Upper lobe of right lung (tissue), 1 donor: ENCODE data around the gene ZNF32. TPM values are rescaled to one million over a fixed set of nuclear protein-coding genes. Genes with fewer than 3 reads are reported as not detected.
"Not testable (repeated sequence)": the region's sequence is repeated elsewhere in the genome, so short reads cannot be mapped to it uniquely, and the experiment has no call there.

Experiments
- ATAC-seq: fragments of 200-7000 bp; cut with Tn5 transposase; one replicate; pipeline ENCODE4 v1.9.1; 2020; ENCODE audit warnings: mild to moderate bottlenecking, moderate library complexity
- DNase-seq: peaks from one replicate; pipeline ENCODE4 v3.0.0-alpha.2; 2020
- H3K27ac ChIP-seq: fragments of 200-600 bp; one replicate; pipeline ENCODE4 v1.8.0; 2022
- H3K27me3 ChIP-seq: fragments of 200-600 bp; one replicate; pipeline ENCODE4 v1.8.0; 2022; ENCODE audit warnings: mild to moderate bottlenecking
- H3K36me3 ChIP-seq: fragments of 200-600 bp; one replicate; pipeline ENCODE4 v1.8.0; 2022
- H3K4me1 ChIP-seq: fragments of 200-600 bp; one replicate; pipeline ENCODE4 v1.8.0; 2022
- H3K4me3 ChIP-seq: fragments of 200-600 bp; one replicate; pipeline ENCODE4 v1.8.0; 2022; ENCODE audit warnings: mild to moderate bottlenecking
- H3K9me3 ChIP-seq: fragments of 200-600 bp; one replicate; pipeline ENCODE4 v1.8.0; 2022
- CTCF ChIP-seq: fragments of 200-600 bp; IDR thresholded peaks from one replicate; pipeline ENCODE4 v1.8.0; 2022; ENCODE audit warnings: antibody characterized with exemption
- intact Hi-C: fragments of 100-400 bp; cut with DNase I; formaldehyde crosslinking; loops from one replicate; pipeline ENCODE4 v1.11.0; 2022
- total RNA-seq: library from RNA; stranded (reverse); fragmentation: NEBNext Ultra II Directional; extraction: Animal tissue kit (Norgen Biotek cat#: 25700); gene quantifications from one replicate; pipeline ENCODE4 v1.2.1, GENCODE V29; 2021
- donor health status: DM: no; HTN: yes; CAD: no; lungs with severe emphysema.

Gene ZNF32
- total RNA-seq, 1 donor from 2014 or later = 32.3 TPM

- ATAC-seq (no peak), DNase-seq (no peak)
- intact Hi-C loops = no loop called here
- no peaks in the 10 kb centered on the region for H3K9me3 ChIP-seq
- no peak for TF ChIP-seq CTCF
- no peaks in the 10 kb centered on the region for H3K4me1 ChIP-seq
- no peak overlapping the region for H3K4me3 ChIP-seq
- H3K27me3 ChIP-seq = no peaks in the 10 kb centered on the region
- H3K36me3 ChIP-seq = peaks cover 7% of the 10 kb centered on the region
- no peak overlapping the region for H3K27ac ChIP-seq
Observed at GRCh38 chr10:43610636-43611035, 38.0 kb downstream of the ZNF32 start.

- no peak for TF ChIP-seq CTCF
- no peak overlapping the region for H3K27ac ChIP-seq
- no peaks in the 10 kb centered on the region for H3K9me3 ChIP-seq
- no peak for ATAC-seq
- no peaks in the 10 kb centered on the region for H3K4me1 ChIP-seq
- intact Hi-C loops = no loop called here
- peak overlapping the region; percentile 97 for H3K4me3 ChIP-seq
- no peak for DNase-seq
- H3K27me3 ChIP-seq = no peaks in the 10 kb centered on the region
- peaks cover 7% of the 10 kb centered on the region for H3K36me3 ChIP-seq
Observed at GRCh38 chr10:43607199-43607573, 41.5 kb downstream of the ZNF32 start.

GRCh38 chr10:43606323-43607198 lies 42.1 kb downstream of the ZNF32 start, which contains the start of gene ZNF485:
Gene ZNF485 (plus strand): TSS chr10:43606438. CDS start chr10:43607051, 613 bp downstream.
- no peaks in the 10 kb centered on the region for H3K4me1 ChIP-seq
- H3K36me3 ChIP-seq = peaks cover 7% of the 10 kb centered on the region
- H3K27ac ChIP-seq = peak within 1 kb of the TSS; percentile 74
- H3K9me3 ChIP-seq = no peaks in the 10 kb centered on the region
- TF ChIP-seq CTCF = no peak
- ATAC-seq (peak; percentile 97), DNase-seq (peak; percentile 90)
- peak within 1 kb of the TSS; percentile 97 for H3K4me3 ChIP-seq
- intact Hi-C loops = no loop called here
- H3K27me3 ChIP-seq = no peaks in the 10 kb centered on the region

DNA sequence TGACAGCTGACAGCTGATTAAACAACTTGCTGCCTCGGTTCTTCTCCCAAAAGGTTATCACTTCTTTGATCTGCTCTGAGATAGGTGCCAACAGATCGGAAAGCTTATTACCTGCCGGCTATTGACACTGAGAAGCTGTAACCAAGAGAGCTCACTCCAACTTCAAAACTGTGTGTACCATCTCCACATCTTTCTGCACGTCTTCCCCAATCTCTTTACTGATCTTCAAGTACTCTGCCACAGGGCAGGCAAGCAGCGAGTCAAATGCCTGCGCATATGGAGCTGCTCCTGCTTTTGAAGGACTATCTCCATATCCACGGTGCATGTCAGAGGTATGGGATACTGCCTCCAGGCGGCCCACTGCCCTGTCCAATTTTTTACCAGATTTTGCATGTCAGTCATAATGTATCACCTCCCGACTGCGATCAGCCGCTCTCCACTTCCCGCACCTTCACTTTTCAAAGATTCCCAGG lies 42.8 kb downstream of the ZNF32 start:
- no peak for TF ChIP-seq CTCF
- no peak overlapping the region for H3K27ac ChIP-seq
- ATAC-seq (no peak), DNase-seq (no peak)
- peak overlapping the region; percentile 97 for H3K4me3 ChIP-seq
- no peaks in the 10 kb centered on the region for H3K27me3 ChIP-seq
- H3K4me1 ChIP-seq = no peaks in the 10 kb centered on the region
- peaks cover under 1% of the 10 kb centered on the region for H3K36me3 ChIP-seq
- intact Hi-C loops = no loop called here
- no peaks in the 10 kb centered on the region for H3K9me3 ChIP-seq

- DNase-seq, H3K27me3 ChIP-seq, H3K4me1 ChIP-seq, intact Hi-C loops, H3K9me3 ChIP-seq, H3K4me3 ChIP-seq, H3K27ac ChIP-seq, ATAC-seq, H3K36me3 ChIP-seq: not testable (repeated sequence)
Observed at GRCh38 chr10:43601576-43601975, 47.1 kb downstream of the ZNF32 start.

GRCh38 chr10:43599333-43599732 lies 49.3 kb downstream of the ZNF32 start:
- Histone ChIP-seq H3K27me3 (no peaks in the 10 kb centered on the region), H3K27ac (no peak overlapping the region), H3K36me3 (no peaks in the 10 kb centered on the region), H3K9me3 (no peaks in the 10 kb centered on the region), H3K4me3 (no peak overlapping the region), H3K4me1 (peaks cover 18% of the 10 kb centered on the region)
- DNase-seq (no peak), ATAC-seq (no peak)
- TF ChIP-seq CTCF = no peak
- intact Hi-C loops = no loop called here
